DOHH2 (cell line): ENCODE measurements around the gene TOB2.
A peak's percentile ranks its signal among the peaks of the same experiment; 100 is the strongest.

Experiments
- H3F3A ChIP-seq: fragments of 200-600 bp; sonication (generic), shearing (Covaris generic); 2 replicates; pipeline ENCODE4 v1.6.0; 2016; ENCODE audit warnings: antibody characterized with exemption, mild to moderate bottlenecking; ENCODE audit not compliant: control insufficient read depth, insufficient read depth
- H3K27ac ChIP-seq: fragments of 200-600 bp; sonication (generic); 2 replicates; pipeline ENCODE4 v1.5.1; 2014; ENCODE audit warnings: low read depth, mild to moderate bottlenecking, low read length, moderate library complexity
- H3K27me3 ChIP-seq: fragments of 200-600 bp; sonication (generic); 2 replicates; pipeline ENCODE4 v1.6.1; 2014; ENCODE audit warnings: mild to moderate bottlenecking, low read length, mixed read lengths; ENCODE audit not compliant: control insufficient read depth
- H3K36me3 ChIP-seq: fragments of 200-600 bp; sonication (generic); 2 replicates; pipeline ENCODE4 v1.6.1; 2014; ENCODE audit warnings: mild to moderate bottlenecking, low read length, moderate library complexity, mixed read lengths; ENCODE audit not compliant: control insufficient read depth
- H3K4me1 ChIP-seq: fragments of 200-600 bp; sonication (generic); 2 replicates; pipeline ENCODE4 v1.6.1; 2014; ENCODE audit warnings: mild to moderate bottlenecking, low read length, mixed read lengths; ENCODE audit not compliant: control insufficient read depth
- H3K4me2 ChIP-seq: fragments of 200-600 bp; sonication (generic); 2 replicates; pipeline ENCODE4 v1.6.0; 2014; ENCODE audit warnings: mild to moderate bottlenecking, low read length, moderate library complexity
- H3K4me3 ChIP-seq: fragments of 200-600 bp; sonication (generic); 2 replicates; pipeline ENCODE4 v1.5.1; 2014; ENCODE audit warnings: mild to moderate bottlenecking, low read length, mixed read lengths
- H3K79me2 ChIP-seq: fragments of 200-600 bp; sonication (generic); 2 replicates; pipeline ENCODE4 v1.6.1; 2014; ENCODE audit warnings: mild to moderate bottlenecking, low read length, mixed read lengths; ENCODE audit not compliant: control insufficient read depth
- H3K9me2 ChIP-seq: fragments of 200-600 bp; sonication (generic); replicated peaks from 2 replicates; pipeline ENCODE4 v1.6.1; 2014; ENCODE audit warnings: mild to moderate bottlenecking, low read length, mixed read lengths; ENCODE audit not compliant: control insufficient read depth
- H3K9me3 ChIP-seq: fragments of 200-600 bp; sonication (generic); 2 replicates; pipeline ENCODE4 v1.6.1; 2014; ENCODE audit warnings: antibody characterized with exemption, low read length, mixed read lengths; ENCODE audit not compliant: control insufficient read depth, insufficient read depth
- H4K20me1 ChIP-seq: fragments of 200-600 bp; sonication (generic); 2 replicates; pipeline ENCODE4 v1.6.0; 2014; ENCODE audit warnings: low read depth, mild to moderate bottlenecking, antibody characterized with exemption, low read length, moderate library complexity; ENCODE audit not compliant: control insufficient read depth, insufficient read depth
- EZH2phosphoT487 ChIP-seq: fragments of 200-600 bp; sonication (generic); IDR thresholded peaks from 2 replicates; pipeline ENCODE4 v1.6.1; 2017; ENCODE audit warnings: borderline replicate concordance, mild to moderate bottlenecking, antibody characterized with exemption, low read length, moderate library complexity, mixed read lengths
- TF ChIP-seq, protein P1 (sequence below): fragments of 200-600 bp; sonication (generic); IDR thresholded peaks from one replicate; pipeline ENCODE4 v1.5.1; 2014; ENCODE audit warnings: antibody characterized with exemption, mild to moderate bottlenecking, low read depth, low read length; ENCODE audit not compliant: poor library complexity, severe bottlenecking

The TOB2 gene

DNA sequence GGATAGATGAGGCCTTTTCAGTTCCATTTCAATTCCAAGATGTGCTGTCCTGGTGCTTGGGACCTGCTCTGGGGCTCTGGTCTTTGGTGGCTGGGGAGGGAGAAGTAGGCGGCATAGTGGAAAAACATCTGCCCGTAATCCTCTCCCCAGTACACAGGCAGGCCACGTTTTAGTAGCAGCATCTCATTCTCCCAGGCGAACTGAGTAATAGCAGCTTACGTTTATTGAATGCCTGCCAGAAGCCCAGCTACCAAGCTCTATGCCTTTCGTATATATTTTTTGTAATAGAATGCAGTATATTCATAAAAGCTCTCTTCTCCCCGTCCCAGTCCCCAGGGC, 33.8 kb upstream of the TOB2 start:
- H3K36me3 ChIP-seq = peaks cover 42% of the 10 kb centered on the region
- H3K79me2 ChIP-seq = peaks cover 97% of the 10 kb centered on the region
- H4K20me1 ChIP-seq = peaks cover 18% of the 10 kb centered on the region; the same call in 1 of the 2 replicates
- H3K4me1 ChIP-seq = peaks cover 66% of the 10 kb centered on the region
- H3K4me2 ChIP-seq = no peak overlapping the region
- no peaks in the 10 kb centered on the region for H3K9me2 ChIP-seq
- H3F3A ChIP-seq = peaks cover 3% of the 10 kb centered on the region
- no peak overlapping the region for H3K4me3 ChIP-seq
- H3K27ac ChIP-seq = no peak overlapping the region
- TF ChIP-seq EZH2phosphoT487 = no peak
- TF ChIP-seq, protein P1, sequence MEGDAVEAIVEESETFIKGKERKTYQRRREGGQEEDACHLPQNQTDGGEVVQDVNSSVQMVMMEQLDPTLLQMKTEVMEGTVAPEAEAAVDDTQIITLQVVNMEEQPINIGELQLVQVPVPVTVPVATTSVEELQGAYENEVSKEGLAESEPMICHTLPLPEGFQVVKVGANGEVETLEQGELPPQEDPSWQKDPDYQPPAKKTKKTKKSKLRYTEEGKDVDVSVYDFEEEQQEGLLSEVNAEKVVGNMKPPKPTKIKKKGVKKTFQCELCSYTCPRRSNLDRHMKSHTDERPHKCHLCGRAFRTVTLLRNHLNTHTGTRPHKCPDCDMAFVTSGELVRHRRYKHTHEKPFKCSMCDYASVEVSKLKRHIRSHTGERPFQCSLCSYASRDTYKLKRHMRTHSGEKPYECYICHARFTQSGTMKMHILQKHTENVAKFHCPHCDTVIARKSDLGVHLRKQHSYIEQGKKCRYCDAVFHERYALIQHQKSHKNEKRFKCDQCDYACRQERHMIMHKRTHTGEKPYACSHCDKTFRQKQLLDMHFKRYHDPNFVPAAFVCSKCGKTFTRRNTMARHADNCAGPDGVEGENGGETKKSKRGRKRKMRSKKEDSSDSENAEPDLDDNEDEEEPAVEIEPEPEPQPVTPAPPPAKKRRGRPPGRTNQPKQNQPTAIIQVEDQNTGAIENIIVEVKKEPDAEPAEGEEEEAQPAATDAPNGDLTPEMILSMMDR = no peak
- H3K9me3 ChIP-seq = no peaks in the 10 kb centered on the region
- H3K27me3 ChIP-seq = no peaks in the 10 kb centered on the region

DNA sequence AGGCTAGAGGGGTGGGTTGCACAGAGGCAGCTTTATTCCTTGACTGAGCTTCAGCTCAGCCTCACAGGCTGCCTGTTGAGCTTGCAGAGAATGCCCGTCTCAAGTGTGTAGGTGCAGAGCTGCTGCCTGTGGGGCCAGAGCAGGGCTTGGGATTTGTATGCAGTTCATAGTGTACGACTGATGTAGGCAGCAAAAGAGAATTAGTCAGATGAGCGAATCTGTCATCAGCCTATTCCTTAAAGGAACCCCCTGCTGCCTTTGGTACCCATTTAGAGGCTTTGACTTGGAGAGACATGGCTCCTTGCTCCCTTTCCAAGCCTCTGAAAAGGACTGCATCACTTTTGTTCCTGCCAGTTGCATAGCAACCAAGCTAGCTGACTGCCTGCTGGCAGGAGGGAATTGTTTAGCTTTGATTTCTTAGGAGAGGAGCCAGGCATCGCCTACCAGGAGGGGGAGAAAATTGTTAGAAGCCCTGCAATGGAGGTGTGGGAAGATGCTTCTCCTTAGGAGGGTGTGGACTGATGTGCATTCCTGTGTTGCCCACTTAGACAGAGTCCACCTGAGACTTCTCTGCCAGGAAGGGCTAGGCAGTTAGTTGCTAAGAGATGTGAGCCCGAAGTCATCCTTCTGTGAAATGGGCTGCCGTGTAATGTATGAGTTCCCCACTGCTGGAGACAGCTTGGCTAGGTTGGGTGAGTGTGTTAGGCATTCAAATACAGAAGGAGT, 33.2 kb upstream of the TOB2 start:
- TF ChIP-seq EZH2phosphoT487 = no peak
- TF ChIP-seq, protein P1 = no peak
- peaks cover 69% of the 10 kb centered on the region for H3K4me1 ChIP-seq
- H3K9me3 ChIP-seq = no peaks in the 10 kb centered on the region
- H3K4me2 ChIP-seq = no peak overlapping the region; the same call in 1 of the 2 replicates
- H4K20me1 ChIP-seq = peaks cover 18% of the 10 kb centered on the region; the same call in 1 of the 2 replicates
- peaks cover 3% of the 10 kb centered on the region for H3F3A ChIP-seq
- peaks cover 98% of the 10 kb centered on the region for H3K79me2 ChIP-seq
- no peaks in the 10 kb centered on the region for H3K9me2 ChIP-seq
- H3K27ac ChIP-seq = no peak overlapping the region
- peaks cover 44% of the 10 kb centered on the region for H3K36me3 ChIP-seq
- no peak overlapping the region for H3K4me3 ChIP-seq
- no peaks in the 10 kb centered on the region for H3K27me3 ChIP-seq

DNA sequence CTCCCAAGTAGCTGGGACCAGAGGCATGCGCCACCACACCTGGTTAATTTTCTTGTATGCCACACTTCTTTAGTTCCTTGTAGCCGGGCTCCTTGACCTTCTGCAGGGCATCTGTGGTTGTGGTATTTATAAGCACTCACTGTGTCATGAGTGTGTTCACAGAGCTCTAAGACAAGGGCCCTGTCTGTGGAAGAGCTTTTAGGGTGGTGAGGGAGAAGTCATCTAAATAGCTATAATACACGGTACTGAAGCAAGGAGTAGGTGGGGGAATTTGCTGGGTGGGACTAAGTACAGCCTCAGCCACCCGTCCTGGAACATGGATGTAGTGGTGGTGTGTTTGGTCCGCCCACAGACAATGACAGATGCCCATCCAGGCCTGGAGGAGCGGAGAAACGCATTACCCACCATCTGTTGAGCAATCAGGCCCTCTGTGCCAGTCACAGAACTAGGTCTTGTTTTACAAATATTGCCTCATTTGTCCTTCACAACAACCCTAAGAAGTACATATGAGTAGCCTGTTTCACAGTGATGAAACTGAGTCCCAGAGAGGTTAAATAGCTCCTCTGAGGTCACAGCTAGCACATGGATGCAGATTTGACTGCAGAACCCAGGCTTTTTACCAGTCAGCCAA, 32.4 kb upstream of the TOB2 start:
- peaks cover 96% of the 10 kb centered on the region for H3K79me2 ChIP-seq
- H3K9me3 ChIP-seq = no peaks in the 10 kb centered on the region
- H3K4me2 ChIP-seq = peak overlapping the region; percentile 59
- H3K4me1 ChIP-seq = peaks cover 74% of the 10 kb centered on the region
- H3F3A ChIP-seq = peaks cover 3% of the 10 kb centered on the region
- peaks cover 18% of the 10 kb centered on the region; the same call in 1 of the 2 replicates for H4K20me1 ChIP-seq
- peaks cover 44% of the 10 kb centered on the region for H3K36me3 ChIP-seq
- H3K27ac ChIP-seq = peak overlapping the region; percentile 56
- TF ChIP-seq EZH2phosphoT487 = no peak
- TF ChIP-seq, protein P1 = no peak
- H3K4me3 ChIP-seq = no peak overlapping the region
- H3K27me3 ChIP-seq = no peaks in the 10 kb centered on the region
- H3K9me2 ChIP-seq = no peaks in the 10 kb centered on the region
